ENCODE measurements around the gene C17orf107.
A peak's percentile ranks its signal among the peaks of the same experiment; 100 is the strongest.

The C17orf107 gene

DNA sequence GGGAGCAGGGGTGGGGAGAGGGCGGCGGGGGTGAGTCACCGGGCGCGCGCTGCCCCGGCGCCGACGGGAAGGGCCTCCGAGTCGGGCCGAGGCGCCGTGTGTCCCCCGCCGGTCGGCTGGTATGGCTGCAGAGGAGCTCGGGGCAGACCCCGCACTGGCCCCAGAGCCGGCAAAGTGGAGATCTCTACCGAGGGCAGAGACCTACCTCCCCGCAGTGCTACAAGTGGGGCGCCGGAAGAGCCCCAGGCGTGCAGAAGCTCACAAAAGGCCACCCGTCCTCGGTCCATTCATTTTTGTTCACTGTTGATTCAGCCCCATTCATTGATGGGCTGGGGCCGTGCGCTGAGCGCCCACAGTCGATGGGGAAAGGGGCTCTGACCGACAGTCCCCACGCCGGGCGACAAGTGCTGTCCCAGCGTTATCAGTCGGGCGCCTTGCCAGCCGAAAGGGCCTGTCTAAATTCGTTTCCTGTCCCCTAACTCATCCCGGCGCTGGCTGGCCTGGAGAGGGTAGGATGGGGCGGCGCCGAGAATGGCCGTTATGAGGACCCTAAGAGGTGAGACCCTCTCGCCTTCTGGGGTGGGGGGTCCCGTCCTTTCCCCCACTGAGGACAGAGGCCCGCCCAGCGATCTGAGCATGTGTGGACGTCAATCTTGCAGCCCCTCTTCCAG, 50.9 kb downstream of the C17orf107 start:
- peak; percentile 78 for DNase-seq

DNA sequence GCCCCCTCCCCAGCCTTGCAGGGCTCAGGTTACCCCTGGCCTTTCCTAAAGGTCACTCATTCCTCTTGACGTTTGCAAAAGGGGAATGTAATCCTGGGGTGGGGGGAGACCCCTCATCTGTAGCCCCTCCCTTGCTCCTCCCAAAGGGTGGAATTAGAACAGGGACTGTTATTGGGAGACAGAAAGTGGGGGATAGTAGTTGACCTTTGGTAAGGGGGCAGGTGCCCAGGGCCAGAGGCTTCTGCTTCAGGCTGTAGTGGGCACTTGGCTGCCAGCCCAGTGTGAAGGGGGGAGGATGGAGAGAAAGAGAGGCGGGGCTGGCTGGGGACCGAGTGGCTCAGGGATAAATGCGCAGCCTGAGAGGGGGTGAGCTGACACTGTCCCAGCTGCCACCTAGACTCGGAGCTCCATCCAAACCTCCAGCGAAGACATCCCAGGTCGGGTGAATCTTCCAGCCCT, 51.4 kb downstream of the C17orf107 start, which contains the start of gene ENO3:
Gene ENO3, plus strand, starts transcription at position 374 of the 459 bp plus-strand sequence. CDS start 711 bp downstream, outside the sequence.
- no peak for DNase-seq

DNA sequence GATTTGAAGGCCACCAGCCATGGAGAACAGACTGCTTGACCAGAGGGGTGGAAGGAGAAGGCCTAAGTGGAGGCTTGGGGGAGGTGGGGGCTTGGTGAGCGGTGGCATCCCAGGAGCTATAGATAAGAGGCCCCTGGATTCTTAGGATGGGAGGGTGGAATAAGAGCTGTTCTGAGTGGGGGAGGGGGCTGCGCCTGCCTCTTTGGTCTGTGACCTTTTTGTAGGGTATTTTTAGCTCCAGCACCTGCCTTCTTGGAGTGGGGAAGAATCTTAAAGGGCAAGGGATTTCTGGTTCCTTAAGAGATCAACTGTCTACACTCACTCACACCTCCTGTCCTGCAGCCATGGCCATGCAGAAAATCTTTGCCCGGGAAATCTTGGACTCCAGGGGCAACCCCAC, 52.1 kb downstream of the C17orf107 start:
- DNase-seq = no peak
